HG02970 (cell line): ENCODE results near the gene PLA2G3.

Source experiments
- ATAC-seq: cut with Tn5 transposase; IDR thresholded peaks from one replicate; pipeline ENCODE4 v1.9.1; 2021; ENCODE audit warnings: mild to moderate bottlenecking, moderate library complexity, moderate number of reproducible peaks; ENCODE audit not compliant: unreplicated experiment, low FRiP score

Gene PLA2G3

GRCh38 chr22:31148953-31149627 lies 8.8 kb upstream of the PLA2G3 start:
- ATAC-seq: no peak

GRCh38 chr22:31148488-31148887 lies 8.2 kb upstream of the PLA2G3 start:
- no peak for ATAC-seq

- no peak for ATAC-seq
These were observed 3.9 kb upstream of the PLA2G3 start for GRCh38 chr22:31144223-31144622.

GRCh38 chr22:31143537-31143936 lies 3.2 kb upstream of the PLA2G3 start:
- no peak for ATAC-seq

GRCh38 chr22:31143038-31143437 lies 2.7 kb upstream of the PLA2G3 start:
- ATAC-seq: no peak

- ATAC-seq: no peak
These were observed 2.0 kb upstream of the PLA2G3 start for GRCh38 chr22:31142285-31142684.

- no peak for ATAC-seq
These were observed 1.2 kb upstream of the PLA2G3 start for GRCh38 chr22:31141551-31141950.

- ATAC-seq: no peak
These were observed 438 bp upstream of the PLA2G3 start for GRCh38 chr22:31140746-31141145.

- no peak for ATAC-seq
These were observed 1.2 kb downstream of the PLA2G3 start for GRCh38 chr22:31139066-31139465.

- no peak for ATAC-seq
These were observed 2.2 kb downstream of the PLA2G3 start for GRCh38 chr22:31138126-31138525.

- ATAC-seq: no peak
These were observed 2.6 kb downstream of the PLA2G3 start for GRCh38 chr22:31137721-31138120.

- no peak for ATAC-seq
These were observed 3.6 kb downstream of the PLA2G3 start for GRCh38 chr22:31136711-31137110.

- ATAC-seq: no peak
These were observed 4.2 kb downstream of the PLA2G3 start for GRCh38 chr22:31136155-31136554.

GRCh38 chr22:31135706-31136105 lies 4.6 kb downstream of the PLA2G3 start:
- ATAC-seq: no peak

GRCh38 chr22:31134688-31135087 lies 5.6 kb downstream of the PLA2G3 start:
- no peak for ATAC-seq

- ATAC-seq: no peak
These were observed 6.4 kb downstream of the PLA2G3 start for GRCh38 chr22:31133911-31134310.

- ATAC-seq: no peak
These were observed 9.4 kb downstream of the PLA2G3 start for GRCh38 chr22:31130873-31131272.

- no peak for ATAC-seq
These were observed 12.2 kb downstream of the PLA2G3 start for GRCh38 chr22:31128156-31128555.

GRCh38 chr22:31127181-31127772 lies 13.0 kb downstream of the PLA2G3 start:
- ATAC-seq: no peak

- ATAC-seq: no peak
These were observed 13.5 kb downstream of the PLA2G3 start for GRCh38 chr22:31126869-31127175.

GRCh38 chr22:31126128-31126868 lies 14.0 kb downstream of the PLA2G3 start:
- ATAC-seq: no peak
